Keratinocyte (primary cell): ENCODE data around the gene SDK1. TPM values are rescaled to one million over a fixed set of nuclear protein-coding genes. Genes with fewer than 3 reads are reported as not detected.

Experiments used
- DNase-seq: peaks from one replicate; pipeline ENCODE4 v3.0.0-alpha.2; 2011; ENCODE audit warnings: low read depth, missing footprints, low spot score
- FAIRE-seq: peaks from 2 replicates; lab custom pipeline; 2011; peaks lifted over from hg19 to GRCh38; lab: Jason Lieb, UNC
- H2AFZ ChIP-seq: 2 replicates; pipeline ENCODE4 v1.6.0; 2012; ENCODE audit warnings: low read length, control low read depth, inconsistent platforms; ENCODE audit not compliant: control insufficient read depth
- H3K27ac ChIP-seq: 2 replicates; pipeline ENCODE4 v1.5.1; 2011; ENCODE audit warnings: low read length; ENCODE audit not compliant: control insufficient read depth, insufficient read depth
- H3K27me3 ChIP-seq: 3 replicates; pipeline ENCODE4 v1.6.0; 2011; ENCODE audit warnings: low read length; ENCODE audit not compliant: control insufficient read depth, insufficient read depth; ENCODE audit errors: extremely low read depth
- H3K36me3 ChIP-seq, 2 experiments: 2 replicates in 1 of 2; 3 replicates in 1 of 2; pipeline ENCODE4 v1.5.1; 2011; ENCODE audit warnings: low read length in 2 of 2, mild to moderate bottlenecking in 1 of 2; ENCODE audit not compliant: control insufficient read depth in 2 of 2, insufficient read depth in 2 of 2; ENCODE audit errors: extremely low read depth in 1 of 2
- H3K4me1 ChIP-seq: 3 replicates; pipeline ENCODE4 v1.5.1; 2011; ENCODE audit warnings: low read length; ENCODE audit not compliant: control insufficient read depth, insufficient read depth; ENCODE audit errors: extremely low read depth
- H3K4me2 ChIP-seq: 3 replicates; pipeline ENCODE4 v1.6.0; 2011; ENCODE audit warnings: low read depth, low read length; ENCODE audit not compliant: control insufficient read depth, insufficient read depth; ENCODE audit errors: extremely low read depth
- H3K4me3 ChIP-seq, 3 experiments: fragments of 200-600 bp in 1 of 3; sonication (generic) in 1 of 3; 2 replicates in 2 of 3; 3 replicates in 1 of 3; pipeline ENCODE4 v1.5.1; 2011 to 2016; ENCODE audit warnings: low read length in 3 of 3, mild to moderate bottlenecking in 3 of 3, control low read depth in 2 of 3, inconsistent platforms in 1 of 3, low read depth in 1 of 3, mixed read lengths in 1 of 3, mixed run types in 1 of 3, moderate library complexity in 1 of 3; ENCODE audit not compliant: control insufficient read depth in 2 of 3, insufficient read depth in 2 of 3; ENCODE audit errors: extremely low read depth in 1 of 3
- H3K79me2 ChIP-seq: 2 replicates; pipeline ENCODE4 v1.6.0; 2012; ENCODE audit warnings: low read length; ENCODE audit not compliant: control insufficient read depth, insufficient read depth
- H3K9ac ChIP-seq: 3 replicates; pipeline ENCODE4 v1.6.0; 2011; ENCODE audit warnings: low read length; ENCODE audit not compliant: control insufficient read depth, insufficient read depth; ENCODE audit errors: extremely low read depth
- H3K9me1 ChIP-seq: 3 replicates; pipeline ENCODE4 v1.6.0; 2011; ENCODE audit warnings: low read length; ENCODE audit not compliant: control insufficient read depth, insufficient read depth; ENCODE audit errors: extremely low read depth
- H3K9me3 ChIP-seq: 2 replicates; pipeline ENCODE4 v1.5.1; 2012; ENCODE audit warnings: low read depth, low read length; ENCODE audit not compliant: control insufficient read depth
- H4K20me1 ChIP-seq: 3 replicates; pipeline ENCODE4 v1.6.0; 2011; ENCODE audit warnings: low read length; ENCODE audit not compliant: control insufficient read depth, insufficient read depth; ENCODE audit errors: extremely low read depth
- EZH2 ChIP-seq: IDR thresholded peaks from one replicate; pipeline ENCODE4 v1.6.1; 2012; ENCODE audit warnings: inconsistent platforms, mild to moderate bottlenecking, low read length, moderate library complexity
- dilution Hi-C: fragments of 300-500 bp; cut with MboI; formaldehyde crosslinking; loops from one replicate; pipeline ENCODE4 v1.7.0; 2020; ENCODE audit warnings: low sequenced_read_pairs; ENCODE audit not compliant: extremely low pct_ligation_motif_present
- polyA plus RNA-seq, 5 experiments: library from polyadenylated mRNA; depleted of rRNA in 3 of 5; stranded (reverse) in 3 of 5; stranded (forward) in 1 of 5; unstranded in 1 of 5; fragments of >200 nt; gene quantifications; 1 replicate in 1 of 5; 2 replicates in 3 of 5; 3 replicates in 1 of 5; pipeline versions ENCODE4 v1.2.1 to v1.2.3, GENCODE V29; 2011 to 2012; ENCODE audit warnings: missing spikeins in 2 of 5, low read depth in 1 of 5, low replicate concordance in 1 of 5
- TF ChIP-seq, protein P1 (sequence below), 3 experiments: IDR thresholded peaks in 1 of 3; conservative IDR thresholded peaks in 1 of 3; optimal IDR thresholded peaks in 1 of 3; 2 replicates in 2 of 3; 3 replicates in 1 of 3; pipeline versions ENCODE3 to v1.5.1; 2011; ENCODE audit warnings: low read length in 3 of 3, mild to moderate bottlenecking in 3 of 3, moderate library complexity in 2 of 3, control low read depth in 1 of 3, inconsistent platforms in 1 of 3; ENCODE audit not compliant: insufficient read depth in 2 of 3; ENCODE audit errors: extremely low read depth in 1 of 3

The SDK1 gene
- polyA plus RNA-seq, 1 donor (not counting 4 experiments of a cell fraction or from before 2014, with no cell fraction given), result 0.66 TPM

DNA sequence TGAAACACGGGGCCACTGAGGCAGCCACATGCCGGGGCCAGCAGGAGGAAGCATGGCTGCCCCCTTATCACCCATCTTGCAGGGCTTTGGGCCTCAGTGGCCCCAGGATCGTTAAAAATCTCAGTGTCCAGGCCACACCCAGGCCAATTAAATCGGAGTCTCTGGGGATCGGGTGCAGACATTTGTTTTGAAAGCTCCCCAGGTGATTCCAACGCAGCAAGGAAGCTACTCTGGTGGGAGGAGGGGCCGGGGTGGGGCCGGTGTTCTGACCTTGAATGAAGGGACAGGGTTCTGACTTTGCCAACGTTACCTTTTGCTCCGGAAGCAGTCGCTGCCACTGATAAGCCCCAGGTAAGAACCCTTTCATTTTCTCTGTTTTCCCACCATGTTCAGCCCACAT, 968.7 kb downstream of the SDK1 start:
- no peak overlapping the region for H3K4me2 ChIP-seq
- FAIRE-seq (no peak), DNase-seq (no peak)
- H3K9me1 ChIP-seq, result no peaks in the 10 kb centered on the region
- H2AFZ ChIP-seq, result no peak overlapping the region
- TF ChIP-seq, protein P1, sequence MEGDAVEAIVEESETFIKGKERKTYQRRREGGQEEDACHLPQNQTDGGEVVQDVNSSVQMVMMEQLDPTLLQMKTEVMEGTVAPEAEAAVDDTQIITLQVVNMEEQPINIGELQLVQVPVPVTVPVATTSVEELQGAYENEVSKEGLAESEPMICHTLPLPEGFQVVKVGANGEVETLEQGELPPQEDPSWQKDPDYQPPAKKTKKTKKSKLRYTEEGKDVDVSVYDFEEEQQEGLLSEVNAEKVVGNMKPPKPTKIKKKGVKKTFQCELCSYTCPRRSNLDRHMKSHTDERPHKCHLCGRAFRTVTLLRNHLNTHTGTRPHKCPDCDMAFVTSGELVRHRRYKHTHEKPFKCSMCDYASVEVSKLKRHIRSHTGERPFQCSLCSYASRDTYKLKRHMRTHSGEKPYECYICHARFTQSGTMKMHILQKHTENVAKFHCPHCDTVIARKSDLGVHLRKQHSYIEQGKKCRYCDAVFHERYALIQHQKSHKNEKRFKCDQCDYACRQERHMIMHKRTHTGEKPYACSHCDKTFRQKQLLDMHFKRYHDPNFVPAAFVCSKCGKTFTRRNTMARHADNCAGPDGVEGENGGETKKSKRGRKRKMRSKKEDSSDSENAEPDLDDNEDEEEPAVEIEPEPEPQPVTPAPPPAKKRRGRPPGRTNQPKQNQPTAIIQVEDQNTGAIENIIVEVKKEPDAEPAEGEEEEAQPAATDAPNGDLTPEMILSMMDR (optimal IDR thresholded peaks at IDR 0.05 in 1 of 3, IDR thresholded peaks at IDR 0.05 in 1 of 3, conservative IDR thresholded peaks at IDR 0.05 in 1 of 3; ENCODE audit: extremely low read depth in 1 of 3, insufficient read depth in 2 of 3, low read length in 3 of 3), result no peak
- no peak for TF ChIP-seq EZH2
- H3K79me2 ChIP-seq, result no peaks in the 10 kb centered on the region
- H3K27me3 ChIP-seq, result peaks cover 17% of the 10 kb centered on the region
- no peaks in the 10 kb centered on the region for H3K36me3 ChIP-seq
- no peak overlapping the region for H3K9ac ChIP-seq
- dilution Hi-C loops, result no loop called here
- no peaks in the 10 kb centered on the region for H4K20me1 ChIP-seq
- no peaks in the 10 kb centered on the region for H3K4me1 ChIP-seq
- no peak overlapping the region for H3K27ac ChIP-seq
- H3K9me3 ChIP-seq, result no peaks in the 10 kb centered on the region
- no peak overlapping the region for H3K4me3 ChIP-seq

DNA sequence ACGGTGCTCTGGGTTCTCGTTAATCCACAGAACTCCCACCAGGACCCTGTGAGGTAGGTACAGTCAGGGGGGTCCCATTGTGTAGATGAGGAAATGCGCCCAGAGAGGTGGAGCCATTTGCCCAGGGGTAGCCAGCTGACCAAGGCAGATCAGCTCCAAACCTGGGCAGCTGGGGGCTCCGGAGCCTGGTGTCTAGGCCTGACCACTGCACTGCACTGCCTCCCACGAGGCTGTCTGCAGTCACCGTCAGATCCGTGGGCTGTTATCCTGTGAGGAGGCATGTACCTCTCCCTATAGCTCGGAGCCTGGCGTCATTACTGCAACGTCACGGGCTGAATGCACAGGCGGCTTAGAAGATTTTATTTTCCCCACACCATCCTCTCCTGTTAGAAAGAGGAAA, 969.2 kb downstream of the SDK1 start:
- no peak overlapping the region for H3K27ac ChIP-seq
- no peak overlapping the region for H3K4me2 ChIP-seq
- dilution Hi-C loops, result no loop called here
- H2AFZ ChIP-seq, result no peak overlapping the region
- no peak overlapping the region for H3K4me3 ChIP-seq
- DNase-seq, result no peak
- H3K36me3 ChIP-seq, result no peaks in the 10 kb centered on the region
- no peak for FAIRE-seq
- H4K20me1 ChIP-seq, result no peaks in the 10 kb centered on the region
- TF ChIP-seq, protein P1 (optimal IDR thresholded peaks at IDR 0.05 in 1 of 3, IDR thresholded peaks at IDR 0.05 in 1 of 3, conservative IDR thresholded peaks at IDR 0.05 in 1 of 3; ENCODE audit: extremely low read depth in 1 of 3, insufficient read depth in 2 of 3, low read length in 3 of 3), result no peak
- no peak for TF ChIP-seq EZH2
- no peaks in the 10 kb centered on the region for H3K9me1 ChIP-seq
- no peaks in the 10 kb centered on the region for H3K4me1 ChIP-seq
- no peak overlapping the region for H3K9ac ChIP-seq
- no peaks in the 10 kb centered on the region for H3K9me3 ChIP-seq
- H3K79me2 ChIP-seq, result no peaks in the 10 kb centered on the region
- peaks cover 13% of the 10 kb centered on the region for H3K27me3 ChIP-seq
